Peyer's patch (tissue), 4 donors: ENCODE results near the gene HSD17B1.

ENCODE experiments used
- CTCF ChIP-seq, 6 experiments: fragments of 450-650 bp in 4 of 6; fragments of 200-600 bp in 2 of 6; sonication (generic) in 1 of 6; IDR thresholded peaks; one replicate each; pipeline ENCODE4 v1.5.1; 2017 to 2019; ENCODE audit warnings: antibody characterized with exemption in 6 of 6, mild to moderate bottlenecking in 3 of 6, moderate library complexity in 1 of 6
- POLR2A ChIP-seq, 2 donors: fragments of 450-650 bp; IDR thresholded peaks; one replicate each; pipeline ENCODE4 v1.5.1; 2017; ENCODE audit warnings: antibody characterized with exemption in 2 of 2, mild to moderate bottlenecking in 2 of 2, moderate library complexity in 2 of 2

- TF ChIP-seq CTCF (IDR thresholded peaks at IDR 0.05) (peak in 1 of 6 experiments; percentile 13), POLR2A (IDR thresholded peaks at IDR 0.05) (no peak)
Observed at GRCh38 chr17:42563543-42563942, 10.8 kb downstream of the HSD17B1 start.
